BLaER1 treated with 17β-estradiol and CSF1 and Interleukin-3, amounts not matched to agents 10 nM and 100 nM (cell line): ENCODE data around the gene DHX40.
"Not testable (repeated sequence)": the region's sequence is repeated elsewhere in the genome, so short reads cannot be mapped to it uniquely, and the experiment has no call there.

ENCODE experiments used
- H3K27ac ChIP-seq, 11 experiments: shearing (Covaris generic); formaldehyde crosslinking; 2 replicates each; pipeline ENCODE4 v1.8.1; 2022
- H3K27me3 ChIP-seq, 11 experiments: shearing (Covaris generic); formaldehyde crosslinking; 2 replicates each; pipeline ENCODE4 v1.8.1; 2022
- H3K36me3 ChIP-seq, 11 experiments: shearing (Covaris generic); formaldehyde crosslinking; 2 replicates each; pipeline ENCODE4 v1.8.1; 2022
- H3K4me1 ChIP-seq, 10 experiments: shearing (Covaris generic); formaldehyde crosslinking; 2 replicates each; pipeline ENCODE4 v1.8.1; 2022
- H3K4me2 ChIP-seq, 11 experiments: shearing (Covaris generic); formaldehyde crosslinking; 2 replicates each; pipeline ENCODE4 v1.8.1; 2022
- H3K4me3 ChIP-seq, 10 experiments: shearing (Covaris generic); formaldehyde crosslinking; 2 replicates each; pipeline ENCODE4 v1.8.1; 2022
- H3K9ac ChIP-seq, 11 experiments: shearing (Covaris generic); formaldehyde crosslinking; 2 replicates each; pipeline ENCODE4 v1.8.1; 2022
- H3K9me3 ChIP-seq, 11 experiments: shearing (Covaris generic); formaldehyde crosslinking; replicated peaks in 1 of 11; 2 replicates each; pipeline ENCODE4 v1.8.1; 2022
- H4K20me1 ChIP-seq, 11 experiments: shearing (Covaris generic); formaldehyde crosslinking; 2 replicates each; pipeline ENCODE4 v1.8.1; 2022
- Cebpa-rat ChIP-seq, 11 experiments: shearing (Covaris generic); IDR thresholded peaks; 2 replicates each; pipeline ENCODE4 v1.8.1; 2022

The DHX40 gene

DNA sequence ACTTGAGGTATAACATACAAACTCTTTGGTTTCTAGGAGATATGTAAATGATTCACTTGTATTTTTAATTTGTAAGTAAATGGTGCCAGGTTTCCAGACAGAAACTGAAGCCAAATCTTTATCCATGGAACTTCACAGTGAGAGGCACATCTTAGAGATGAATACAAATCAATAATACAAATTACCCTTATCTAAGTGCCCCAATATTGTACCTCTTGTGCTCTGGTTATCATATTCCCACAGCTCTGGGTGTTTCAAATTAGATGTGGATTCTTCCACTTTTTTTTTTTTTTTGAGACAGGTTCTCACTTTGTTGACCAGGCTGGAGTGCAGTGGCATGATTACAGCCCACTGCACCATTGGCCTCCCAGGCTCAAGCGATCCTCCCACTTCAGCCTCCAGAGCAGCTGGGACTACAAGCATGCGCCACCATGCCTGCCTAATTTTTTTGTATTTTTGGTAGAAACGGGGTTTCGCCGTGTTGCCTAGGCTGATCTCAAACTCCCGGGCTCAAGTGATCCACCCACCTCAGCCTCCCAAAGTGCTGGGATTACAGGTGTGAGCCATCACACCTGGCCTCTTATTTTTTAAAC, 38.0 kb upstream of the DHX40 start:
- TF ChIP-seq Cebpa-rat (IDR thresholded peaks at IDR 0.05), result no peak
- Histone ChIP-seq H3K4me3 (no peak overlapping the region), H3K27ac (no peak overlapping the region), H4K20me1 (no peaks in the 10 kb centered on the region), H3K4me1 (peaks cover 0 to 6% (median 0%) of the 10 kb centered on the region in 10 experiments; a peak in 2 of 20 replicates), H3K36me3 (no peaks in the 10 kb centered on the region), H3K27me3 (no peaks in the 10 kb centered on the region), H3K4me2 (no peak overlapping the region), H3K9me3 (no peaks in the 10 kb centered on the region), H3K9ac (no peak overlapping the region)

DNA sequence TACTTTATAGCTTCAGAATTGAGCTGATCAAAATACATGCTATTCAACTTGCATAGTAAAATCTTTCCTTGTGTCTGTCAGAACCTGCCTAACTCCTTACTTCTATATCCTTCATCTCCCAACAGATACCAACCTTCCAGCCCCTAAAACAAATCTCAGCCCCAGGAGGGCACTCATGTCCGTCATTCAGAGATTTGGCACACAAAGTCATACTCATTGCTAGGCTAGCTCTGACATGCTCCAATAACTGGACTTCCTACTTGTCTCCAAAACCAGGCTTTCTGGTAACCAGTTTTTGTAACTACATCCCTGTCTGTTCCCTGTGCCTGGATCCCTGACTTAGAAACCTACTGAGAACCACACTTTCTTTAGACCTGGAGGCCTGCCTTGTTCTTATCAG, 37.5 kb upstream of the DHX40 start:
- no peaks in the 10 kb centered on the region for H3K27me3 ChIP-seq
- H3K9ac ChIP-seq, result no peak overlapping the region
- no peak overlapping the region for H3K4me3 ChIP-seq
- H3K27ac ChIP-seq, result no peak overlapping the region
- peaks cover 0 to 10% (median under 1%) of the 10 kb centered on the region in 10 experiments; a peak in 8 of 20 replicates for H3K4me1 ChIP-seq
- H3K36me3 ChIP-seq, result no peaks in the 10 kb centered on the region
- no peaks in the 10 kb centered on the region for H3K9me3 ChIP-seq
- TF ChIP-seq Cebpa-rat (IDR thresholded peaks at IDR 0.05), result no peak
- H4K20me1 ChIP-seq, result no peaks in the 10 kb centered on the region
- no peak overlapping the region for H3K4me2 ChIP-seq

DNA sequence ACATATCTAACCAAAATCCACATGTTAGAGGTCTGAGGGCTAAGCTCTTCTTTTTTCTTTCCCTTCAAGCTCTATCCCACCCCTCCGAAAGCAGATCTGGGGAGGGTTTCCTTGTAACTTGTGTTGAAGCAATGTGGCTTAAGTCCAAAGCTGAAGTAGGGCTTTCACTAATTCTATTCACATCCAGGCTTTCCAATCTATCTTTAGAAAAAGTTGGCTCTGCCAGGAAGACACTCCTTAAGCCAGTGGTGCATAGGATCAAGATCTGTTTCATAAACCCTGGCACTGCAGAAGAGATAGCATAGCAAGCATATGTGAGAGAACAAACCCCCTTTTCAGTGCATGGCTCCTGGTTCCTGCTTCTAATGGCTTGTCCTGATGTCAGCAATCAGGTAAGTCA, 34.9 kb upstream of the DHX40 start:
- Histone ChIP-seq H3K9ac (no peak overlapping the region), H3K36me3 (no peaks in the 10 kb centered on the region), H4K20me1 (no peaks in the 10 kb centered on the region), H3K27me3 (no peaks in the 10 kb centered on the region), H3K4me2 (no peak overlapping the region), H3K27ac (no peak overlapping the region), H3K9me3 (no peaks in the 10 kb centered on the region), H3K4me1 (peaks cover 0 to 28% (median 13%) of the 10 kb centered on the region in 10 experiments; a peak in 14 of 20 replicates), H3K4me3 (no peak overlapping the region)
- TF ChIP-seq Cebpa-rat (IDR thresholded peaks at IDR 0.05), result no peak

DNA sequence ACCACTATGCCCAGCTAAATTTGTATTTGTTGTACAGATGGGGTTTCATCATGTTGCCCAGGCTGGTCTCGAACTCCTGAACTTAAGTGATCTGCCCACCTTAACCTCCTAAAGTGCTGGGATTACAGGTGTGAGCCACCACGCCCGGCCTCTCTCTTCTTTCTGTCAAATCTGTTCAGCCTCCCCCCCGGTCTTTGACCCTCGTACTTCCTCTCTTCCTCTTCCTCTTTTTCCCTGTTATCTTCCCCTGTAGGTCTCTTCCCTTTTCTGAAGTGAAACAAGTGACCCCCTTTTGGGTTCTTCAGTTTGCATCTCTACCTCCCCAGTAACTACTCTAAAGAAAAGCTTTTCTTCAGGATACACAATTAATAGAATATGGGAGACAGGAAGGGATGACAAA, 31.7 kb upstream of the DHX40 start:
- Histone ChIP-seq H3K4me3 (no peak overlapping the region), H3K9me3 (no peaks in the 10 kb centered on the region), H3K36me3 (no peaks in the 10 kb centered on the region), H3K4me1 (peaks cover 0 to 21% (median 13%) of the 10 kb centered on the region in 10 experiments; a peak in 14 of 20 replicates), H3K27me3 (no peaks in the 10 kb centered on the region), H3K27ac (no peak overlapping the region), H3K9ac (no peak overlapping the region), H3K4me2 (peak overlapping the region in 9 of 11 experiments; percentile 12 to 66 (median 40); a peak in 13 of 22 replicates), H4K20me1 (no peaks in the 10 kb centered on the region)
- TF ChIP-seq Cebpa-rat (IDR thresholded peaks at IDR 0.05), result no peak

DNA sequence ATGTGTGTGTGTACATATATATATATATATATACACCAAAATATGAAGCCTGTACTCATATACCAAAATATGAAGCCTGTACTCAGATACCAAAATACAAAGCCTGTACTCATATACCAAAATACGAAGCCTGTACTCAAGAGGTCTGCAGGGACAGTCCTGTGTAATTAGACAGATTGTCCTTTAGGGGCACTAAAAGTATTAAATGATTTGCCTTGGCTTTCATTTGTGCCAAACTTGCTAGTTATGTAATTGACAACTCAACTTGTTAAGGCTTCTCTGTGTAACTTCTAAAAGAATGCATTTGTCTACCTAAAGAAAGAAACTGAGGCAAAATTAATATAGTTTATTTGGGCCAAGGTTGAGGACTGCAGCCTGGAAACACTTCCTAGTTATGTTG, 30.8 kb upstream of the DHX40 start:
- H3K9ac ChIP-seq, result no peak overlapping the region
- no peak for TF ChIP-seq Cebpa-rat (IDR thresholded peaks at IDR 0.05)
- H3K27ac ChIP-seq, result no peak overlapping the region
- no peaks in the 10 kb centered on the region for H3K9me3 ChIP-seq
- H3K36me3 ChIP-seq, result no peaks in the 10 kb centered on the region
- no peak overlapping the region for H3K4me2 ChIP-seq
- H4K20me1 ChIP-seq, result no peaks in the 10 kb centered on the region
- H3K4me1 ChIP-seq, result peaks cover 0 to 21% (median 13%) of the 10 kb centered on the region in 10 experiments; a peak in 14 of 20 replicates
- H3K27me3 ChIP-seq, result no peaks in the 10 kb centered on the region
- H3K4me3 ChIP-seq, result no peak overlapping the region

DNA sequence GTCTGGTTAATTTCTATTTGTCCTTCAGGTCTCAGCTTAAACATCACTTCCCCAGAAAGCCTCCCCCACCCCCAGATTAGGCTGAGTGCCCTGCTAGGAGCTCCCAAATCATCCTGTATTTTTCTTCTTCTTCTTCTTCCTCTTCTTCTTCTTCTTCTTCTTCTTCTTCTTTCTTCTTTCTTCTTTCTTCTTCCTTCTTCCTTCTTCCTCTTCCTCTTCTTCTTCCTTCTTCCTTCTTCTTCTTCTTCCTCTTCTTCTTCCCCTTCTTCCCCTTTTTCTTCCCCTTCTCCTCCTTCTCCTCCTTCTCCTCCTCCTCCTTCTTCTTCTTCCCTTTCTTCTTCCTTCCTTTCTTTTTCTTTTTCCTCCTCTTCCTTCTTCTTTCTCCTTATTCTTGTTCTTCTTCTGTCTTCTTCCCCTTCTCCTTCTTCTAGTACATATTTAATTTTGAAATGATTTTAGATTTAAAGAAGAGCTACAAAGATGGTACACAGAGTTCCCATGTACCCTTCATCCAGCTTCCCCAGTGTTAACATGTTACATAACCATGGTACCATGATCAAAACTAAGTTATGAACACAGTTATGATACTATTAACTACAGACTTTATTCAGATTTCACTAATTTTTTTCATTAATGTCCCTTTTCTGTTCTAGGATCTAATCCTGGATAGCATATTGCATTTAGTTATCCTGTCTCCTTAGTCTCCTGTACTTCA, 27.1 kb upstream of the DHX40 start:
- H3K9me3 ChIP-seq, result no peaks in the 10 kb centered on the region
- H3K36me3 ChIP-seq, result no peaks in the 10 kb centered on the region
- H3K4me2 ChIP-seq, result no peak overlapping the region
- no peak overlapping the region for H3K27ac ChIP-seq
- no peak for TF ChIP-seq Cebpa-rat (IDR thresholded peaks at IDR 0.05)
- H3K27me3 ChIP-seq, result no peaks in the 10 kb centered on the region
- no peak overlapping the region for H3K4me3 ChIP-seq
- no peaks in the 10 kb centered on the region for H4K20me1 ChIP-seq
- H3K9ac ChIP-seq, result no peak overlapping the region
- H3K4me1 ChIP-seq, result peaks cover 0 to 23% (median 9%) of the 10 kb centered on the region in 10 experiments; a peak in 14 of 20 replicates

DNA sequence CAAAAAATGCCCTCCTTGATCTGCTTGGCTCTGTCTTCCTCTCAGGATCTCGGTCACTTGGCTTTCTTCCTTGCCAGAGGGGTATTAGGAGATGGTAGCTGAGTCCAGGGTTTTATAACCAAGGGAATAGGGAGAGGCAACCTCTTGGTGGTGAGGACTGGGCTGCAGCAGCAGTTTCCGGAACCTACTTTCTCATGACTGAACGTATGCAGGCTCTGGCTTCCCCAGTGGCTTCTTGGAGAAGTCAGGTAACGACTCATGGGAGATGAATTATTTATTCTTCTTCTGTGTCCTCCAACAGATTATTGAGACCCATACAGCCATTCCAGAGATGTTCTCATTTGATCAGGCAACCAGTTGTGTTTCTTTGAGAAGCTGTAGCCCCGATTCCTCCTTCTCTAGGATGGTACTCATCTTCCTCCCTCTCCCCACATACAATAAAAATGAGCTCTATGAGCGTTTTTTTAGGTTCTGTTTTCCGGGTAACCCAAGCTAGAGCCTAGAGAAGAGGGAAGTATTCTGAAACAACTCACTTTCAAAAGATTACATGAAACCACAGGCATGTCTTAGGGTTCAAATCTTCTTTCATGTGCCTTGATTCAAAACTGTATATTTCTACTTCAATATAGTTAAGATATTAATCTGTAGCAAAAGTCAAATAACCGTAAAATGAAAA, 22.3 kb upstream of the DHX40 start:
- Histone ChIP-seq H3K27me3 (no peaks in the 10 kb centered on the region), H3K4me3 (no peak overlapping the region), H3K9me3 (no peaks in the 10 kb centered on the region), H3K9ac (no peak overlapping the region), H3K36me3 (no peaks in the 10 kb centered on the region), H3K4me1 (peaks cover 0 to 23% (median 2%) of the 10 kb centered on the region in 10 experiments; a peak in 7 of 20 replicates), H3K27ac (no peak overlapping the region), H4K20me1 (no peaks in the 10 kb centered on the region), H3K4me2 (peak overlapping the region in 2 of 11 experiments; percentile 66 to 87; a peak in 5 of 22 replicates)
- TF ChIP-seq Cebpa-rat (IDR thresholded peaks at IDR 0.05), result no peak

DNA sequence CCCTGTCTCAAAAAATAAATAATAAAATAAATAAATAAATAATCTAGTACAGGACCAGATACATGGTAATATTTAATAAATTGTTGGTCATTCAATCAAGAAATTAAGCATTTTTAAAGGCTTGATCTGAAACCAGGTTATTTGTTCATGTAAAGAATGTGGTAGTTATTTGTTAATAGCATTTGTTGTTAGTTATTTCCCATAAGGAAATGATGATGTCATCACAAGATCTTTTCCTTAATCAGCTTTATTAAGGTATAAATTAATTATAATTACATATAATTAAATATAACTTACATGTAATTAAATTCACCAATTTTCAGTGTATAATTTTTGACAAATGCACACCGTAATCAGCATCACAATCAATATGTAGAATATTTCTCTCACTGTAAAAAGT, 19.5 kb upstream of the DHX40 start:
- no peaks in the 10 kb centered on the region for H4K20me1 ChIP-seq

DNA sequence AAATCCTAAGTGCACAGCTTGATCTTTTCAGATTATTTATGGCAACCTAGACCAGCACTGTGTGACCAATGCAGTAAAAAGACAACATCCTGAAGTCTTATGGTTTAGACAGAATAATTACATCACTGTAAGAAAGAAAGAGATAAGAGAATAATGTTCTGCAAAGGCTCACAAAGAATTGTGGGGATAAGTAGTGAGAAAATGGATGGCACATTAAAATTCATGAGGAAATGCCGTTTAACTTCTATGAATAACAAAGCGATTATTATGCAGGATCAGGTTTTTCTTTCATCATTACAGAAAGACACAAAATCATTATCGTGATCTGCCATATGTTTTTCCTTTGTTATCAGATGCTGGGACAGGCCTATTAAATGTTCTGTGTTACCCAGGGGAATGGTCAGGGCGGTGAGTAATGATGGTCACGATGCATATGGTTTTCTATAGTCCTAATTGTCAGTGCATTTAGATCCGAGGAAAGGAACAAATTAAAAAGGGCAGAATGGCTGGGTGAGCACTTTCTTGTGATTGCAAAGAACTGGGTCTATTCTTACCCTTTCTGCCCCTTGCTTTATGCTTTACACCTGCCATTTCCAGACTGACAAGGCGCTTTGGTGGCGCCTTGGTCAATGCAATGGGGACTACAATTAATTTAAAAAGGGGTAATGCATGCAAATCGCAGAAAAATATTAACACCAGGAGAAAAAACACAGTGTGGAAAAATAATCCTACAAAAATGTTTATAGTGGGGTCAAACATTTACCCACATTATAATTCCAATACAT, 18.1 kb upstream of the DHX40 start:
- H3K36me3 ChIP-seq, result no peaks in the 10 kb centered on the region
- H3K4me3 ChIP-seq, result no peak overlapping the region
- no peaks in the 10 kb centered on the region for H3K27me3 ChIP-seq
- H3K4me2 ChIP-seq, result no peak overlapping the region
- H3K9ac ChIP-seq, result no peak overlapping the region
- H3K9me3 ChIP-seq, result no peaks in the 10 kb centered on the region
- H4K20me1 ChIP-seq, result no peaks in the 10 kb centered on the region
- H3K4me1 ChIP-seq, result peaks cover 0 to 23% (median 2%) of the 10 kb centered on the region in 10 experiments; a peak in 7 of 20 replicates
- no peak for TF ChIP-seq Cebpa-rat (IDR thresholded peaks at IDR 0.05)
- no peak overlapping the region for H3K27ac ChIP-seq

More for the DNA sequence above, 19.5 kb upstream of the DHX40 start:
- Histone ChIP-seq H3K9ac (no peak overlapping the region), H3K4me2 (no peak overlapping the region), H3K4me1 (peaks cover 0 to 23% (median 2%) of the 10 kb centered on the region in 10 experiments; a peak in 7 of 20 replicates), H3K27ac (no peak overlapping the region), H3K4me3 (no peak overlapping the region), H3K27me3 (no peaks in the 10 kb centered on the region), H3K9me3 (no peaks in the 10 kb centered on the region), H3K36me3 (no peaks in the 10 kb centered on the region)
- TF ChIP-seq Cebpa-rat (IDR thresholded peaks at IDR 0.05), result no peak

DNA sequence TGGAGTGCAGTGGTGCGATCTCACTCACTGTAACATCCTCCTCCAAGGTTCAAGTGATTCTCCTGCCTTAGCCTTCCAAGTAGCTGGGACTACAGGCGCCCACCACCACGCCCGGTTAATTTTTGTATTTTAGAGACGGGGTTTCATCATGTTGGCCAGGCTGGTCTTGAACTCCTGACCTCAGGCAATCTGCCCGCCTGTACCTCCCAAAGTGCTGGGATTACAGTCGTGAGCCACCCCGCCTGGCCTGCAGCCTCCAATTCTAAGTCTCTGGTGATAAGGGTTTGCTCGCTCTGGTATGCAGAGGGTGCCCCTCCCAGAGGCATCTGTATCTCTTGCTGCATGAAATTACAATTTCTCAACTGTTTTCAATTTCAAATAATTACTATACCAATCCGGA, 16.4 kb upstream of the DHX40 start:
- H3K4me3 ChIP-seq, H3K36me3 ChIP-seq, H3K4me1 ChIP-seq, H3K27ac ChIP-seq, H3K4me2 ChIP-seq, H3K9ac ChIP-seq, H3K27me3 ChIP-seq, H3K9me3 ChIP-seq, H4K20me1 ChIP-seq: not testable (repeated sequence)
